Measurements from ENCODE around the gene AFTPH.

The AFTPH gene

GRCh38 chr2:64488050-64488974 is 35.8 kb upstream of the AFTPH start:
- no peak overlapping the region for H3K4me2 ChIP-seq (ENCODE audit: low read length)
- TF ChIP-seq, protein P1, sequence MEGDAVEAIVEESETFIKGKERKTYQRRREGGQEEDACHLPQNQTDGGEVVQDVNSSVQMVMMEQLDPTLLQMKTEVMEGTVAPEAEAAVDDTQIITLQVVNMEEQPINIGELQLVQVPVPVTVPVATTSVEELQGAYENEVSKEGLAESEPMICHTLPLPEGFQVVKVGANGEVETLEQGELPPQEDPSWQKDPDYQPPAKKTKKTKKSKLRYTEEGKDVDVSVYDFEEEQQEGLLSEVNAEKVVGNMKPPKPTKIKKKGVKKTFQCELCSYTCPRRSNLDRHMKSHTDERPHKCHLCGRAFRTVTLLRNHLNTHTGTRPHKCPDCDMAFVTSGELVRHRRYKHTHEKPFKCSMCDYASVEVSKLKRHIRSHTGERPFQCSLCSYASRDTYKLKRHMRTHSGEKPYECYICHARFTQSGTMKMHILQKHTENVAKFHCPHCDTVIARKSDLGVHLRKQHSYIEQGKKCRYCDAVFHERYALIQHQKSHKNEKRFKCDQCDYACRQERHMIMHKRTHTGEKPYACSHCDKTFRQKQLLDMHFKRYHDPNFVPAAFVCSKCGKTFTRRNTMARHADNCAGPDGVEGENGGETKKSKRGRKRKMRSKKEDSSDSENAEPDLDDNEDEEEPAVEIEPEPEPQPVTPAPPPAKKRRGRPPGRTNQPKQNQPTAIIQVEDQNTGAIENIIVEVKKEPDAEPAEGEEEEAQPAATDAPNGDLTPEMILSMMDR (IDR thresholded peaks at IDR 0.05): peak; percentile 95
- no peaks in the 10 kb centered on the region for H3K36me3 ChIP-seq (ENCODE audit: control insufficient read depth, insufficient read depth, low read length)
- H3K4me3 ChIP-seq (ENCODE audit: low read depth, low read length): no peak overlapping the region
- peak overlapping the region; percentile 70 for H2AFZ ChIP-seq
- no peaks in the 10 kb centered on the region for H3K9me3 ChIP-seq (ENCODE audit: control insufficient read depth, low read length)
- no peak overlapping the region for H3K27ac ChIP-seq
- H3K27me3 ChIP-seq (ENCODE audit: control insufficient read depth, insufficient read depth, low read length): no peaks in the 10 kb centered on the region
- H3K4me1 ChIP-seq: peaks cover 3% of the 10 kb centered on the region
- H3K9ac ChIP-seq: no peak overlapping the region
- no peaks in the 10 kb centered on the region for H3K79me2 ChIP-seq

GRCh38 chr2:64489081-64489751 is 34.9 kb upstream of the AFTPH start:
- Histone ChIP-seq H3K27me3 (ENCODE audit: control insufficient read depth, insufficient read depth, low read length) (no peaks in the 10 kb centered on the region), H2AFZ (no peak overlapping the region), H3K4me1 (peaks cover 3% of the 10 kb centered on the region), H3K36me3 (ENCODE audit: control insufficient read depth, insufficient read depth, low read length) (no peaks in the 10 kb centered on the region), H3K9ac (no peak overlapping the region), H3K4me3 (ENCODE audit: low read depth, low read length) (no peak overlapping the region), H3K79me2 (no peaks in the 10 kb centered on the region), H3K4me2 (ENCODE audit: low read length) (no peak overlapping the region), H3K27ac (no peak overlapping the region), H3K9me3 (ENCODE audit: control insufficient read depth, low read length) (no peaks in the 10 kb centered on the region)
- TF ChIP-seq, protein P1 (IDR thresholded peaks at IDR 0.05): no peak

GRCh38 chr2:64491426-64491825 is 32.7 kb upstream of the AFTPH start:
- Histone ChIP-seq H3K4me3 (ENCODE audit: low read depth, low read length) (no peak overlapping the region), H3K4me1 (peaks cover 3% of the 10 kb centered on the region), H3K9me3 (ENCODE audit: control insufficient read depth, low read length) (no peaks in the 10 kb centered on the region), H3K27me3 (ENCODE audit: control insufficient read depth, insufficient read depth, low read length) (no peaks in the 10 kb centered on the region), H3K27ac (no peak overlapping the region), H2AFZ (no peak overlapping the region), H3K36me3 (ENCODE audit: control insufficient read depth, insufficient read depth, low read length) (no peaks in the 10 kb centered on the region), H3K79me2 (no peaks in the 10 kb centered on the region), H3K9ac (no peak overlapping the region), H3K4me2 (ENCODE audit: low read length) (no peak overlapping the region)
- TF ChIP-seq, protein P1 (IDR thresholded peaks at IDR 0.05): no peak

DNA sequence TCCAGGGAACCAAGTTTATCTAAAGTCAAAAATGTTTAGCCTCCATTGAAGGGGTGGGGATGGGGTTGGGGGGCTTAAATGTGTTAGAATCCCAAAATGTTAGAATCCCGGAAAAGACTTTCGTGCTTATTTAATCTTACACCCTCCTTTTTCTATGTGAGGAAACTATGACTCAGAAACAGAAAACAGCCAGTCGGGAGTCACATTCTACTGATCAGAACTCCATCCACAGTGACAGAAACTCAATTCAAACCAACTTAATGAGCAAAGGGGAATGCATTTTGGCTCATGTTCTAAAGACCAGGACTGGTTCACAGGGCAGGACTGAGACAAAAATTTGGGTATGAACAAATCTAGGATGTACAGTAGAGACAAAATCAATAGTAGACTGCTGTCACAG is 31.9 kb upstream of the AFTPH start:
- Histone ChIP-seq H3K4me3 (ENCODE audit: low read depth, low read length) (no peak overlapping the region), H3K36me3 (ENCODE audit: control insufficient read depth, insufficient read depth, low read length) (no peaks in the 10 kb centered on the region), H3K27me3 (ENCODE audit: control insufficient read depth, insufficient read depth, low read length) (no peaks in the 10 kb centered on the region), H3K9ac (no peak overlapping the region), H3K27ac (no peak overlapping the region), H3K4me1 (peaks cover 3% of the 10 kb centered on the region), H3K79me2 (no peaks in the 10 kb centered on the region), H3K4me2 (ENCODE audit: low read length) (no peak overlapping the region), H2AFZ (no peak overlapping the region), H3K9me3 (ENCODE audit: control insufficient read depth, low read length) (no peaks in the 10 kb centered on the region)
- TF ChIP-seq, protein P1 (IDR thresholded peaks at IDR 0.05): no peak

Measured in parathyroid adenoma (tissue), 2 donors.